Stimulated activated naive CD8-positive, alpha-beta T cell treated with anti-CD3 and anti-CD28 coated beads, Interleukin-15, amount 100 ng/mL, for 72 hours (primary cell): ENCODE data around the gene ADGRE1.
A peak's percentile ranks its signal among the peaks of the same experiment; 100 is the strongest.

Experiments used
- ATAC-seq: fragments of 150-1000 bp; cut with Tn5 transposase; 2 replicates; pipeline ENCODE4 v1.10.0; 2021; ENCODE audit warnings: mild to moderate bottlenecking, moderate library complexity
- DNase-seq, 2 donors: peaks; one replicate each; pipeline ENCODE4 v3.0.0; 2021 to 2022
- H3K27ac Mint-ChIP-seq, 2 donors: one replicate each; pipeline ENCODE4 v1.8.0; 2022; ENCODE audit warnings: mild to moderate bottlenecking in 2 of 2, mixed read lengths in 2 of 2, moderate library complexity in 2 of 2
- H3K27me3 Mint-ChIP-seq: one replicate; pipeline ENCODE4 v1.8.0; 2022; ENCODE audit warnings: mixed read lengths
- H3K4me1 Mint-ChIP-seq: one replicate; pipeline ENCODE4 v1.8.0; 2022; ENCODE audit warnings: mild to moderate bottlenecking, mixed read lengths
- H3K4me3 Mint-ChIP-seq, 2 donors: one replicate each; pipeline ENCODE4 v1.8.0; 2022; ENCODE audit warnings: mild to moderate bottlenecking in 2 of 2, mixed read lengths in 2 of 2, moderate library complexity in 1 of 2
- H3K9me3 Mint-ChIP-seq, 2 donors: one replicate each; pipeline ENCODE4 v1.8.0; 2022; ENCODE audit warnings: mixed read lengths in 2 of 2

Gene ADGRE1, protein sequence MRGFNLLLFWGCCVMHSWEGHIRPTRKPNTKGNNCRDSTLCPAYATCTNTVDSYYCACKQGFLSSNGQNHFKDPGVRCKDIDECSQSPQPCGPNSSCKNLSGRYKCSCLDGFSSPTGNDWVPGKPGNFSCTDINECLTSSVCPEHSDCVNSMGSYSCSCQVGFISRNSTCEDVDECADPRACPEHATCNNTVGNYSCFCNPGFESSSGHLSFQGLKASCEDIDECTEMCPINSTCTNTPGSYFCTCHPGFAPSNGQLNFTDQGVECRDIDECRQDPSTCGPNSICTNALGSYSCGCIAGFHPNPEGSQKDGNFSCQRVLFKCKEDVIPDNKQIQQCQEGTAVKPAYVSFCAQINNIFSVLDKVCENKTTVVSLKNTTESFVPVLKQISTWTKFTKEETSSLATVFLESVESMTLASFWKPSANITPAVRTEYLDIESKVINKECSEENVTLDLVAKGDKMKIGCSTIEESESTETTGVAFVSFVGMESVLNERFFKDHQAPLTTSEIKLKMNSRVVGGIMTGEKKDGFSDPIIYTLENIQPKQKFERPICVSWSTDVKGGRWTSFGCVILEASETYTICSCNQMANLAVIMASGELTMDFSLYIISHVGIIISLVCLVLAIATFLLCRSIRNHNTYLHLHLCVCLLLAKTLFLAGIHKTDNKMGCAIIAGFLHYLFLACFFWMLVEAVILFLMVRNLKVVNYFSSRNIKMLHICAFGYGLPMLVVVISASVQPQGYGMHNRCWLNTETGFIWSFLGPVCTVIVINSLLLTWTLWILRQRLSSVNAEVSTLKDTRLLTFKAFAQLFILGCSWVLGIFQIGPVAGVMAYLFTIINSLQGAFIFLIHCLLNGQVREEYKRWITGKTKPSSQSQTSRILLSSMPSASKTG

DNA sequence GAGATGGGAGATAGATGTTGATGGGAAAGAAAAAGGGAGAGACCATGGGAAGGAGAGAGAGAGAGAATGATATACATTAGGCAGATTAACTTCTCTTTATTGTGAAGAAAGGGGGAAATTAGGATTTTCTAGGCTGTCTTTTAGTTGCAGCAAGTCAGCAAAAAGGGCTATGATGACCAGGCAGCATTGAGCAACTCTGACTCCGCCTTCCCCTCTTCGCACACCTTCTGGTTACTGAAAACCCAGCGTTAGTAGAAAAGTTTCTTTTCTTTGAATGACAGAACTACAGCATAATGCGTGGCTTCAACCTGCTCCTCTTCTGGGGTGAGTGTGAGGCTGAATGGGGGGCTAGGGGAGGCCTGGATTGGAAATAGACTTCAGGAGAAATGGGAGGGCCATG lies at the start of gene ADGRE1:
Gene ADGRE1, plus strand, starts transcription at position 264 of the 400 bp plus-strand sequence. Its CDS starts 30 bp downstream, at position 294.
- peak within 1 kb of the TSS in 1 of 2 donors; percentile 48 for H3K4me3 Mint-ChIP-seq
- H3K4me1 Mint-ChIP-seq: peaks cover 43% of the 10 kb centered on the region
- DNase-seq (peak in 1 of 2 donors; percentile 32), ATAC-seq (peak; percentile 75)
- H3K27me3 Mint-ChIP-seq: no peaks in the 10 kb centered on the region
- H3K27ac Mint-ChIP-seq: peak within 1 kb of the TSS in 1 of 2 donors; percentile 37
- H3K9me3 Mint-ChIP-seq: peaks cover 17 to 20% of the 10 kb centered on the region in 2 donors

DNA sequence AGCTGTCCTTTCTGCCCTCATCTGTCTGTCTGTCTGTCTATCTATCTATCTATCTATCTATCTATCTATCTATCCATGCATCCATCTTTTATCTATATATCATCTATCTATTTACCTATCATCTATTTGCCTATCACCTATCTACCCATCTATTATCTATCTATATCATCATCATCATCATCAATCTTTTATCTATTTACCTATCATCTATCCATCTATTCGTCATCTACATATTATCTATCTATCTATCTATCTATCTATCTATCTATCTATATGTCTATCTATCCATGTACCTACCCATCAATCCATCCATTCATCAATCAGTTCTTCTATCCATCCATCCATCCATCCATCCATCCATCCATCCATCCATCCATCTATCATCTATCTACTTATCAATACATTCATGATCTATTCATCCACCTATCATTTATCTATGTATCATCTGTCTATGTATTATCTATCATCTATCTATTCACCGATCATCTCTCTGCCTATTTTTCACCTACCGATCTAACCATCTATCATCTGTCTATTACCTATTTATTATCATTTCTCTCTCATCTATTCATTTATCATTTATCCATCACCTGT lies 49.2 kb upstream of the ADGRE1 start:
- peak overlapping the region; percentile 3 to 90 for H3K27ac Mint-ChIP-seq
- peak overlapping the region; percentile 1 to 6 for H3K4me3 Mint-ChIP-seq
- no peaks in the 10 kb centered on the region for H3K27me3 Mint-ChIP-seq
- H3K4me1 Mint-ChIP-seq: peaks cover 27% of the 10 kb centered on the region
- ATAC-seq (no peak), DNase-seq (no peak)
- H3K9me3 Mint-ChIP-seq: no peaks in the 10 kb centered on the region

DNA sequence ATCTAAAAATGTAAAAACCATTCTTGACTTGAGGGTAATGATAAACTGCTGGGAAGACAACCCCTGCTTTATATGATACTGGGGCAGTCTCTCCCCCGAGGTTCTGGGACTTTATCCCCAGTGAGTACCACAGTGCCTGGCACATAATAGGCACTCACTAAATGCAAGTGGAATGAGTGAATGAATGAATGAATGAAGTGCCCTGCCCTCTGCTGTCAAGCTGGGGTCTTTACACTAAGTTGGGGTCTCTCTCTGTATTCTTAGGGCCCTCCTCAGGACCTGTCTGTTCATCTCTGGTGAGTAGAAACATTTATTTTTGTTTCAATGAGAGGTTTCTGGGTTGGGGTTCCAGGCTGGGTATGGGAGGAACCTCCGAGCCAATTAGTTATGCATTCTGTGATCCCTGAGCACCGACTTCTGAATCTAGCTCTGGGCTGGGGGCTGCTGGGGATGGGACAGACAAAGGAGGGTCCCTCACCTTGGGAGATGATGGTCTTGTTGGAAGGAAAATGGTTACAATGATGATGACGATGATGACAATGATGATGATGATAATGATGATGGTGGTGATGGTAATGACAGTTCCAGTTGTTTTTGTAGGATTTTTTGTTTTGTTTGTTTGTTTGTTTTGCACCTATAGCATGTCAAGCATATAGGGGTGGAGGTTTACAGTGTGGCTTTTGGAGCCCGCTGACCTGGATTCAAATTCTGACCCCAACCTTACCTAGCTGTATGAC lies 44.3 kb upstream of the ADGRE1 start:
- Mint-ChIP-seq H3K27me3 (no peaks in the 10 kb centered on the region), H3K4me3 (no peak overlapping the region), H3K27ac (peak overlapping the region in 1 of 2 donors; percentile 80), H3K9me3 (no peaks in the 10 kb centered on the region), H3K4me1 (peaks cover 7% of the 10 kb centered on the region)
- DNase-seq: no peak
- no peak for ATAC-seq

DNA sequence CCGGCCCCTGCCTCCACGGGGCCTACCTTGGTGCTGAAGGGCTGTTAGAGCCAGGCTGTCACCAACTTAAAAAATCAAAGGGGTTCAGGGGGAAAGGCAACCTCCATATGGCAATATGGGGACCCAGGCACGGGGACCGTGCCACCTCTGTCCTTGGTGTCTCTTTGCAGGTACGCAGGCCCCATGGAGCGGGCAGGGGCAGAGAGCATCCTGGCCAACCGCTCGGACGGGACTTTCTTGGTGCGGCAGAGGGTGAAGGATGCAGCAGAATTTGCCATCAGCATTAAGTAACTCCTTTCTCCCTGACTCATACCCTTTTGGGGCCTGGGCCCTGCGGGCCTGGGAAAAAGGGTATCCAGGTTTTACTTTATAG lies 39.6 kb upstream of the ADGRE1 start:
- no peak overlapping the region for H3K27ac Mint-ChIP-seq
- H3K4me1 Mint-ChIP-seq: no peaks in the 10 kb centered on the region
- ATAC-seq: no peak
- no peaks in the 10 kb centered on the region for H3K27me3 Mint-ChIP-seq
- no peaks in the 10 kb centered on the region for H3K9me3 Mint-ChIP-seq
- H3K4me3 Mint-ChIP-seq: no peak overlapping the region
- no peak for DNase-seq

DNA sequence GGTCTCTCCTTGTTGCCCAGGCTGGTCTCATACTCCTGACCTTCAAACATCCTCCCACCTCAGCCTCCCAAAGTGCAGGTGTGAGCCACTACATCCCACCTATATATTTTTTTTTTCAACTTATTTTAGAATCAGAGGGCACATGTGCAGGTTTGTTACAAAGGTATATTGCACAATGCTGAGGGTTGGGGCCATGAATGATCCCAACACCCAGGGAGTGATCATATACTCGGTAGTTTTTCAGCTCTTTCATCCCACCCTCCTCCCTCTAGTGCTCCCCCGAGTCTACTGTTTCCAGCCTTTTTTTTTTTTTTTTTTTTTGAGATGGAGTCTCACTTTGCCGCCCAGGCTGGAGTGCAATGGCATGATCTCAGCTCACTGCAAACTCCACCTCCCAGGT lies 38.4 kb upstream of the ADGRE1 start:
- Mint-ChIP-seq H3K4me1 (no peaks in the 10 kb centered on the region), H3K27me3 (no peaks in the 10 kb centered on the region), H3K4me3 (no peak overlapping the region), H3K27ac (no peak overlapping the region), H3K9me3 (no peaks in the 10 kb centered on the region)
- no peak for ATAC-seq
- no peak for DNase-seq

DNA sequence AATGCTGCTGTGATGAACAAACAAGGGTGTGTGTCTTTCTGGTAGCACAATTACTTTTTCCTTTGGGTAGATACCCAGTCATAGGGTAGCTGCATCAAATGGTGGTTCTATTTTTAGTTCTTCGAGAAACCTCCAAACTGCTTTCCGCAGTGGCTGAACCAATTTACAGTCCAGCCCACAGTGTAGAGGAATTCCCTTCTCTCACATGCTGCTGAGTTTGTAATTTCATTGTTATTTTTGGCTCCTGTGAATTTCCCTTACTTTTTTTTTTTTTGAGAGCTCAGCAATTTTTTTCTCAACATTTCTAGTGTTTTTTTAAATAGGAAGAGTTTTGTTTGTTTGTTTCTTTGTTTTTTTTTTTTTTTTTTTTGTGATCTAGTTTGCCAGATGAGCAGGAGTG lies 37.5 kb upstream of the ADGRE1 start:
- no peak for ATAC-seq
- Mint-ChIP-seq H3K9me3 (no peaks in the 10 kb centered on the region), H3K27ac (no peak overlapping the region), H3K4me3 (no peak overlapping the region), H3K27me3 (no peaks in the 10 kb centered on the region), H3K4me1 (no peaks in the 10 kb centered on the region)
- DNase-seq: no peak

DNA sequence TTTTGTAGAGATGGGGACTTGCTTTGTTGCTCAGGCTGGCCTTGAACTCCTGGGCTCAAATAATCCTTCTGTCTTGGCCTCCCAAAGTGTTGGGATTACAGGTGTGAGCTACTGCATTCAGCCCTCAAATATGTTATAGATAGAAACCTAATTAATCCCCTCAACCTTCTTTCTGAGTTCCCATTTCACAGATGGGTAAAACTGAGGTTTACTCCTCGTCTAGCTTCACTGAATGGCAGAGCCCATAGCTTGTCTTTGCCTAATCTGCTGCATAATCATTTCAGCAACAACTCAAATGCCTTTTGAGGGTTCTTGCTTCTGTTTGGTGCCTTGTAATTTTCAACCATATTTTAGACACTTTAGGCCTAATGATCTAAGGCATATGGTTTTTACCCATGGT lies 36.0 kb upstream of the ADGRE1 start:
- ATAC-seq (no peak), DNase-seq (no peak)
- no peak overlapping the region for H3K4me3 Mint-ChIP-seq
- H3K9me3 Mint-ChIP-seq: no peaks in the 10 kb centered on the region
- no peaks in the 10 kb centered on the region for H3K27me3 Mint-ChIP-seq
- no peaks in the 10 kb centered on the region for H3K4me1 Mint-ChIP-seq
- H3K27ac Mint-ChIP-seq: no peak overlapping the region

DNA sequence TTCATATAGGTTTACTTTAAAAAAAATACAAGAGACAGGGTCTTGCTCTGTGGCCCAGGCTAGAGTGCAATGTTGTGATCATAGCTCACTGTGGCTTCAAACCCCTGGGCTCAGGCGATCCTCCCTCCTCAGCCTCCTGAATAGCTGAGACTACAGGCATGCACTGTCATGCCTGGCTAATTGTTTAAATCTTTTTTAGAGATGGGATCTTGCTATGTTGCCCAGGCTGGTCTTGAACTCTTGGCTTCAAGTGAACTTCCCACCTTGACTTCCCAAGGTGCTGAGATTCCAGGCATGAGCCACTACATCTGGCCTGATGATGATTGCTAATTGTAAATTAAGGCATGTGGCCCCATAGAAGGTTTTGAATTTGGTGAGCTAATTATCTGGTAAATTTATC lies 35.4 kb upstream of the ADGRE1 start:
- ATAC-seq (no peak), DNase-seq (no peak)
- Mint-ChIP-seq H3K27me3 (no peaks in the 10 kb centered on the region), H3K4me1 (no peaks in the 10 kb centered on the region), H3K4me3 (no peak overlapping the region), H3K9me3 (no peaks in the 10 kb centered on the region), H3K27ac (peak overlapping the region in 1 of 2 donors; percentile 49)

DNA sequence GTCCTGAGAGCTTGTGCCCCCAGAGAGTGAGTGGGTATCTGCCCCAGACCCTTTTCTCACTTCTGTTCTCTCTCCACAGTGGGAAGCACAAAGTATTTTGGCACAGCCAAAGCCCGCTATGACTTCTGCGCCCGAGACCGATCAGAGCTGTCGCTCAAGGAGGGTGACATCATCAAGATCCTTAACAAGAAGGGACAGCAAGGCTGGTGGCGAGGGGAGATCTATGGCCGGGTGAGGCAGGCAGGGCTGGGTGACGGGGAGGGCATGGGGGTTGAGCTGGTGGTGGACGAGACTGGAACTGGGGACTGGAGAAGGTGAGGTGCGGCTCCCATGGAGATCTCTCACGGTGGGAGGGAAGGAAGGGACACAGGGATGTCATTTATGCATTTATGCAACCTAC lies 33.5 kb upstream of the ADGRE1 start:
- DNase-seq (no peak), ATAC-seq (no peak)
- Mint-ChIP-seq H3K27me3 (no peaks in the 10 kb centered on the region), H3K4me3 (no peak overlapping the region), H3K4me1 (no peaks in the 10 kb centered on the region), H3K9me3 (no peaks in the 10 kb centered on the region), H3K27ac (peak overlapping the region in 1 of 2 donors; percentile 74)

DNA sequence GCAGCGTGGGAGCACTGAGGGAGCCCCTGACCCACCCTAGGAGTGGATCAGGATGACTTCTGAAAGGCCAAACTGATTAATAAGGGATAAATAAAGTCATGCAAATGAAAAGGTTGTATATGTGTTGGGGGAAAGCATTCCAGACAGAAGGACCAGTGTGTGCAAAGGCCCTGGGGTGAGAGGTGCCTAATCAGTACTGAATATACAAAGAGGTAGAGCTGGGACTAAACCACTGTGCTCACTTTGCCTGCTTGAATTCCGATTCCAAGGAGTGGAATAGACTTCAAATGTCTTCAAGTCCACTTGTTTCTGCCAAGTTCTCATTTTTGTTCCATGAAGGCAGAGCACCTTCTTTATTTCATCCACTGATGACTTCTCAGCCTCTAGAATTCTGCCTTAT lies 32.6 kb upstream of the ADGRE1 start:
- ATAC-seq (no peak), DNase-seq (no peak)
- H3K27ac Mint-ChIP-seq: no peak overlapping the region
- H3K9me3 Mint-ChIP-seq: no peaks in the 10 kb centered on the region
- H3K4me3 Mint-ChIP-seq: no peak overlapping the region
- no peaks in the 10 kb centered on the region for H3K27me3 Mint-ChIP-seq
- H3K4me1 Mint-ChIP-seq: no peaks in the 10 kb centered on the region

DNA sequence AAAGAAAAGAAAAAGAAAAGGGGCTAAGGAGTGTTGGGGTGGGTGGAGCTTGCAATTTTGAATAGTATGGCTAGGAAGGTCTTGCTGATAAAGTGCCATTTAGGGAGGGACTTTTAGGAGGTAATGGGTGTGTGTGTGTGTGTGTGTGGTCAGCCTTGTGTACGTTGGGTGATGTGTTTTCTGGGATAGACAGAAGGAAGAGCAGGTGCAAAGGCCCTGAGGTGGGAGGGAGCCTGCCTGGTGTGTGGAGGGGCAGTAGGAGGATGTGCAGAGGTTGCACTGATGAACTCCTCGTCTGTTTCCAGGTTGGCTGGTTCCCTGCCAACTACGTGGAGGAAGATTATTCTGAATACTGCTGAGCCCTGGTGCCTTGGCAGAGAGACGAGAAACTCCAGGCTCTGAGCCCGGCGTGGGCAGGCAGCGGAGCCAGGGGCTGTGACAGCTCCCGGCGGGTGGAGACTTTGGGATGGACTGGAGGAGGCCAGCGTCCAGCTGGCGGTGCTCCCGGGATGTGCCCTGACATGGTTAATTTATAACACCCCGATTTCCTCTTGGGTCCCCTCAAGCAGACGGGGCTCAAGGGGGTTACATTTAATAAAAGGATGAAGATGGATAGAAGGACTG lies 30.5 kb upstream of the ADGRE1 start:
- Mint-ChIP-seq H3K27ac (peak overlapping the region in 1 of 2 donors; percentile 21), H3K4me1 (peaks cover 7% of the 10 kb centered on the region)

DNA sequence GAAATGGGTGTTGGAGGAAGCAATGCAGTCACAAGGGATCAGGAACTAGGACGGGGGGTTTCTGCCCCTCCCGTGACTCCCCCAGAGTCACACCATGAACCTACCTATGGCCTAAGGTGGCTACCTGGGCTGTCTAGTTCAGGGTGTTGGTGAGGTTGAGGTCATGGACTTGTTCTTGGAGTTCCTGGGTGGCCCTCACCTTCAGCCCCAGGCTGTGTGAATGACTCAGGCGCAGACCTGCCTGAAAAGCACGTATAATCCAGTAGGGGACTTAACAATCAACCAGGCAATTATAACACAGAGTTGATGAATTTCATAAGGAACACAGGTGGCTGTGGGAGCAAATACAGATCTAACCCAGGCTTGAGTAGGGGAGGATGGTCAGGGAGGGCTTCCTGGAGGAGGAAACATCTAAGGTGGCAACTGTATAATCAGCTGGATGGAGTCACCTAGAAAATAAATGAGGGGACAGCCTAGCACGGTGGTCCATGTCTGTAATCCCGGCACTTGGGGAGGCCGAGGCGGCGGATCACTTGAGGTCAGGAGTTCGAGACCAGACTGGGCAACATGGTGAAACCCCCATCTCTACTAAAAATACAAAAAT lies 25.6 kb upstream of the ADGRE1 start:
- no peak for ATAC-seq
- Mint-ChIP-seq H3K27me3 (no peaks in the 10 kb centered on the region), H3K9me3 (no peaks in the 10 kb centered on the region), H3K4me3 (peak overlapping the region in 1 of 2 donors; percentile 46), H3K27ac (peak overlapping the region; percentile 36 to 97), H3K4me1 (peaks cover 25% of the 10 kb centered on the region)
- peak in 1 of 2 donors; percentile 22 for DNase-seq

More for the DNA sequence above, 30.5 kb upstream of the ADGRE1 start:
- Mint-ChIP-seq H3K27me3 (no peaks in the 10 kb centered on the region), H3K4me3 (no peak overlapping the region), H3K9me3 (no peaks in the 10 kb centered on the region)
- DNase-seq (no peak), ATAC-seq (no peak)

DNA sequence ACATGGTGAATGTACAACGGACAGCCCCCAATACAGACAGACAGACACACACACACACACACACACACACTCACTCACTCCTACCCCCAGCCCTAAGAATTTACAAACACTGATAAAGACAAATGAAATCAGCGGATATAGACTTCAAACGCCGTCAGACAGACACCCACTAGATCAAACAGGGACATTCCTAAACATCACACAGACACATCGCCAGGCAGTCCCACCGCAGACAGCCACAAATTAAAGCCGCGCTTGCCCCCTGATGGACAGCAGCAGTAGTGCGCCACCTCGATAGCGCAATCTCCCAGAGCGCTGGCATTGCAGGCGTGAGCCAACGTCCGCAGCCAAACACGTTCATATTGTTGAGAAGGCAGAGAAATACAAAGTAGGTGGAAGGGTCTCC lies 24.7 kb upstream of the ADGRE1 start:
- peak; percentile 89 for ATAC-seq
- H3K27me3 Mint-ChIP-seq: no peaks in the 10 kb centered on the region
- H3K27ac Mint-ChIP-seq: peak overlapping the region; percentile 87 to 95
- peak; percentile 91 to 94 for DNase-seq
- H3K4me1 Mint-ChIP-seq: peaks cover 25% of the 10 kb centered on the region
- peak overlapping the region; percentile 73 to 89 for H3K4me3 Mint-ChIP-seq
- H3K9me3 Mint-ChIP-seq: no peaks in the 10 kb centered on the region

DNA sequence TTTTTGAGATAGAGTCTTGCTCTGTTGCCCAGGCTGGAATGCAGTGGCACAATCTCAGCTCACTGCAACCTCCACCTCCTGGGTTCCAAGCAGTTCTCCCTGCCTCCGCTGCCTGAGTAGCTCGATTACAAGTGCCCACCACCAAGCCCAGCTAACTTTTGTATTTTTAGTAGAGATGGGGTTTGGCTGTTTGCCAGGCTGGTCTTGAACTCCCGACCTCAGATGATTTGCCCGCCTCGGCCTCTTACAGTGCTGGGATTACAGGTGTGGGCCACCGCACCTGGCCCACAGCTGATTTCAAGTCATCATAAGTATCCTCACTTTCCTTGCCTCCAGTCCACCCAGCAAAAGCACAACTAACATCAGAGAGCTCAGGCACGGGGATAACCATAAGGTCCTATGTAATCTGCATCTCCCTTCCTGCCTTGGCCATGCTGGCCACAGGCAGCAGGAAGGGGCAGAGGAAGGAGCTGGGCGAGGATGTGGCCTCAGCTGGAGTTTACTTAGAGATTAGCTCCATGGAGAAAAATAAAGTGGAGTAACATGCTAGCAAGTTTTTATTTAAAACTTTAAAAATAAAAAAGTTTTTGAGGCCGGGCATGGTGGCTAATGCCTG lies 22.9 kb upstream of the ADGRE1 start:
- Mint-ChIP-seq H3K4me1 (peaks cover 35% of the 10 kb centered on the region), H3K27ac (peak overlapping the region in 1 of 2 donors; percentile 86), H3K27me3 (no peaks in the 10 kb centered on the region), H3K4me3 (no peak overlapping the region), H3K9me3 (no peaks in the 10 kb centered on the region)
- DNase-seq (no peak), ATAC-seq (no peak)
